ENCODE data around the gene FOXL3.

The FOXL3 gene

GRCh38 chr7:284762-285722 is 4.9 kb upstream of the FOXL3 start:
- Histone ChIP-seq H3K27ac (ENCODE audit: insufficient read depth in 1 of 2, low read depth in 1 of 2, low read length in 2 of 2, poor library complexity in 1 of 2, severe bottlenecking in 2 of 2) (no peak overlapping the region), H3K9me3 (ENCODE audit: control extremely low read depth in 1 of 5, control insufficient read depth in 4 of 5, insufficient read depth in 2 of 5, low read depth in 1 of 5, low read length in 4 of 5) (peaks cover 0 to 2% (median 0%) of the 10 kb centered on the region in 5 experiments), H3K36me3 (ENCODE audit: control insufficient read depth in 4 of 4, insufficient read depth in 4 of 4, low read length in 3 of 4) (no peaks in the 10 kb centered on the region), H3K4me1 (ENCODE audit: control extremely low read depth in 1 of 4, control insufficient read depth in 4 of 4, insufficient read depth in 4 of 4, low read length in 3 of 4) (no peaks in the 10 kb centered on the region), H3K27me3 (replicated peaks in 2 of 5; ENCODE audit: control insufficient read depth in 4 of 5, insufficient read depth in 5 of 5, low read length in 4 of 5) (peaks cover 2 to 52% (median 12%) of the 10 kb centered on the region in 5 experiments), H3K4me3 (ENCODE audit: control insufficient read depth in 1 of 7, extremely low read depth in 1 of 7, insufficient read depth in 4 of 7, low read depth in 2 of 7, low read length in 6 of 7) (no peak overlapping the region)
- CTCF ChIA-PET = no interaction called here
- DNase-seq = no peak
- POLR2A ChIA-PET = no interaction called here
- 91% methylated on average over 31 of the region's 37 CpGs for WGBS (ENCODE audit: insufficient coverage)

GRCh38 chr7:285731-286130 is 4.2 kb upstream of the FOXL3 start:
- no peak overlapping the region for H3K27ac ChIP-seq (ENCODE audit: insufficient read depth in 1 of 2, low read depth in 1 of 2, low read length in 2 of 2, poor library complexity in 1 of 2, severe bottlenecking in 2 of 2)
- H3K27me3 ChIP-seq (replicated peaks in 2 of 5; ENCODE audit: control insufficient read depth in 4 of 5, insufficient read depth in 5 of 5, low read length in 4 of 5) = peaks cover 2 to 59% (median 13%) of the 10 kb centered on the region in 5 experiments
- DNase-seq = no peak
- WGBS (ENCODE audit: insufficient coverage) = 96% methylated on average over 9 of the region's 16 CpGs
- no peaks in the 10 kb centered on the region for H3K36me3 ChIP-seq (ENCODE audit: control insufficient read depth in 4 of 4, insufficient read depth in 4 of 4, low read length in 3 of 4)
- H3K4me3 ChIP-seq (ENCODE audit: control insufficient read depth in 1 of 7, extremely low read depth in 1 of 7, insufficient read depth in 4 of 7, low read depth in 2 of 7, low read length in 6 of 7) = no peak overlapping the region
- CTCF ChIA-PET = no interaction called here
- peaks cover 0 to 2% (median 0%) of the 10 kb centered on the region in 5 experiments for H3K9me3 ChIP-seq (ENCODE audit: control extremely low read depth in 1 of 5, control insufficient read depth in 4 of 5, insufficient read depth in 2 of 5, low read depth in 1 of 5, low read length in 4 of 5)
- POLR2A ChIA-PET = no interaction called here
- no peaks in the 10 kb centered on the region for H3K4me1 ChIP-seq (ENCODE audit: control extremely low read depth in 1 of 4, control insufficient read depth in 4 of 4, insufficient read depth in 4 of 4, low read length in 3 of 4)

- ChIA-PET POLR2A (no interaction called here), CTCF (no interaction called here)
- no peak overlapping the region for H3K27ac ChIP-seq (ENCODE audit: insufficient read depth in 1 of 2, low read depth in 1 of 2, low read length in 2 of 2, poor library complexity in 1 of 2, severe bottlenecking in 2 of 2)
- no peaks in the 10 kb centered on the region for H3K36me3 ChIP-seq (ENCODE audit: control insufficient read depth in 4 of 4, insufficient read depth in 4 of 4, low read length in 3 of 4)
- peaks cover 0 to 2% (median 0%) of the 10 kb centered on the region in 5 experiments for H3K9me3 ChIP-seq (ENCODE audit: control extremely low read depth in 1 of 5, control insufficient read depth in 4 of 5, insufficient read depth in 2 of 5, low read depth in 1 of 5, low read length in 4 of 5)
- peaks cover 2 to 63% (median 13%) of the 10 kb centered on the region in 5 experiments for H3K27me3 ChIP-seq (replicated peaks in 2 of 5; ENCODE audit: control insufficient read depth in 4 of 5, insufficient read depth in 5 of 5, low read length in 4 of 5)
- 95% methylated on average over 17 of the region's 18 CpGs for WGBS (ENCODE audit: insufficient coverage)
- no peak for DNase-seq
- no peaks in the 10 kb centered on the region for H3K4me1 ChIP-seq (ENCODE audit: control extremely low read depth in 1 of 4, control insufficient read depth in 4 of 4, insufficient read depth in 4 of 4, low read length in 3 of 4)
- H3K4me3 ChIP-seq (ENCODE audit: control insufficient read depth in 1 of 7, extremely low read depth in 1 of 7, insufficient read depth in 4 of 7, low read depth in 2 of 7, low read length in 6 of 7) = no peak overlapping the region
Observed at GRCh38 chr7:286266-286665, 3.7 kb upstream of the FOXL3 start.

DNA sequence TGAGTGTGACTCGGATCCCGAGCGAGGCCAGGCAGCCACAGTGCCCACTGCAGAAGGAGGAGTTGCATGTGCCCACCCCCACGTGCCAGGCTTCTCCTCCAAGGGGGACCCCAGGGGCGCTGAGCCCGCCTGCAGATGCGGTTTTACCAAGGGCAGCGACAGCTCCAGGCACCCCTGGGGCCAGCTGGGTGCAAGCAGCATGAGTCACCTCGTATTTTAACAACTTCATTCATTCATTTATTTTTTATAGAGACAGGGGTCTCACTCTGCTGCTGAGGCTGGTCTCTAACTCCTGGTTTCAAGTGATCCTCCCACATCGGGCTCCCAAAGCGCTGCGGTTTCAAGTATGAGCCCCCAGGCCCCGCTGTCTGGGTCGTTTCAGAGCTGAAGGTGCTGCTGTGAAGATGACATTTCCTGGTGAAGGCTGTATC is 1.3 kb upstream of the FOXL3 start:
- Histone ChIP-seq H3K9me3 (ENCODE audit: control extremely low read depth in 1 of 5, control insufficient read depth in 4 of 5, insufficient read depth in 2 of 5, low read depth in 1 of 5, low read length in 4 of 5) (no peaks in the 10 kb centered on the region), H3K36me3 (ENCODE audit: control insufficient read depth in 4 of 4, insufficient read depth in 4 of 4, low read length in 3 of 4) (no peaks in the 10 kb centered on the region), H3K27ac (ENCODE audit: insufficient read depth in 1 of 2, low read depth in 1 of 2, low read length in 2 of 2, poor library complexity in 1 of 2, severe bottlenecking in 2 of 2) (no peak overlapping the region), H3K27me3 (replicated peaks in 2 of 5; ENCODE audit: control insufficient read depth in 4 of 5, insufficient read depth in 5 of 5, low read length in 4 of 5) (peaks cover 5 to 85% (median 26%) of the 10 kb centered on the region in 5 experiments), H3K4me1 (ENCODE audit: control extremely low read depth in 1 of 4, control insufficient read depth in 4 of 4, insufficient read depth in 4 of 4, low read length in 3 of 4) (no peaks in the 10 kb centered on the region), H3K4me3 (ENCODE audit: control insufficient read depth in 1 of 7, extremely low read depth in 1 of 7, insufficient read depth in 4 of 7, low read depth in 2 of 7, low read length in 6 of 7) (no peak overlapping the region)
- ChIA-PET POLR2A (no interaction called here), CTCF (no interaction called here)
- DNase-seq = no peak
- WGBS (ENCODE audit: insufficient coverage) = 94% methylated on average over 5 of the region's 14 CpGs

DNA sequence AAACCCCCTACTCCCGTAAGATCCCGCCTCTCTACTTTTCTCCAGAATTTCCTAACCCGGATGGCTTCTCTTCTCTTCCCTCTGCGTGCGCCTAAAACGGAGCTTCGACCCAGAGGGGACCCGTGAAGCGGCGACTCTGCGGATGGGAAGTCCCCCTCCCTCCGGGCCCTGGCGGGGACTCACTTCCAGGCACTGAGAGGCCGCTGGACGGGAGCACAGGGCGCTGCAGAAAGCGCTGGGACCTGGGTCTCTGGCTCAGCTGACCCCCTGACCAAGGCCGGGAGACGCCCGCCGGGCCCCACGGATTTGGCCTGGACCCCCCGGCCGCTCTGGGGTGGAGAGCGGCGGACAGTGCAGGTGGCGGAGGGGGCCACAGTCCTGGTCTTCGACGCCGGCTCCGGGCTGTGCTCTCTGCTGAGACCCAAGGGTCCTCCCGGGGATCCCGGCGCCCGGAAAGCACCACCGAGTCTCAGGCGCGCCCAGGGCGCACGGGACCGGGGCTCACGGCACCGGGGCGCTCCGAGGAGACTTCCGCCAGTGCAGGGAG is 688 bp upstream of the FOXL3 start:
- CTCF ChIA-PET = no interaction called here

DNA sequence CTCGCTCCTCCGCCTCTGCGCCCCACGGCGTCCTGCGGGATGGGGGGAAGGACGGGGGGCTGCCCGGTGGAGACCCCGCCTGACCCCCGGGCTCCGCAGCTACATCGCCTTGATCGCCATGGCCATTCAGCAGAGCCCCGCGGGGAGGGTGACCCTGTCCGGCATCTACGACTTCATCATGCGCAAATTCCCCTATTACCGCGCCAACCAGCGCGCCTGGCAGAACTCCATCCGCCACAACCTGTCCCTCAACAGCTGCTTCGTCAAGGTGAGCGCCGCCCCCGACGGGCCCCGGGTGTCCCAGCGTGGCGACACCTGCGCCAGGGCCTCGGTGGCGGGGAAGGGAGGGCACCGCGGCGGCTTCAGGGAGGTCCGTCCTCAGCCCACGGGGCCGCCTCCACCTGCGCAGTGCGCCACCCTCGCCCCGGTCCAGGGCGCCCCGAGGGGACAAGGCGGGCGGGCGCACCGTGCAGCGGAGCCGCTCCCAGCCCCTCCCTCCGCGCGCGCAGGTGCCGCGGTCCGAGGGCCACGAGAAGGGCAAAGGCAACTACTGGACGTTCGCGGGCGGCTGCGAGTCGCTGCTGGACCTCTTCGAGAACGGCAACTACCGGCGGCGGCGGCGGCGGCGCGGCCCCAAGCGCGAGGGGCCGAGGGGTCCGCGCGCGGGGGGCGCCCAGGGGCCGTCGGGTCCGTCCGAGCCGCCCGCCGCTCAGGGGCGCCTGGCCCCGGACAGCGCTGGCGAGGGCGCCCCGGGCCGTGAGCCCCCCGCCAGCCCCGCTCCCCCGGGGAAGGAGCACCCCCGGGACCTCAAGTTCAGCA is 793 bp downstream of the FOXL3 start:
- ChIA-PET POLR2A (no interaction called here), CTCF (no interaction called here)
- no peak overlapping the region for H3K27ac ChIP-seq (ENCODE audit: insufficient read depth in 1 of 2, low read depth in 1 of 2, low read length in 2 of 2, poor library complexity in 1 of 2, severe bottlenecking in 2 of 2)
- H3K4me3 ChIP-seq (ENCODE audit: control insufficient read depth in 1 of 7, extremely low read depth in 1 of 7, insufficient read depth in 4 of 7, low read depth in 2 of 7, low read length in 6 of 7) = no peak overlapping the region
- no peak for DNase-seq
- no peaks in the 10 kb centered on the region for H3K4me1 ChIP-seq (ENCODE audit: control extremely low read depth in 1 of 4, control insufficient read depth in 4 of 4, insufficient read depth in 4 of 4, low read length in 3 of 4)
- H3K9me3 ChIP-seq (ENCODE audit: control extremely low read depth in 1 of 5, control insufficient read depth in 4 of 5, insufficient read depth in 2 of 5, low read depth in 1 of 5, low read length in 4 of 5) = no peaks in the 10 kb centered on the region
- 20% methylated on average over 89 of the region's 102 CpGs for WGBS (ENCODE audit: insufficient coverage)
- H3K36me3 ChIP-seq (ENCODE audit: control insufficient read depth in 4 of 4, insufficient read depth in 4 of 4, low read length in 3 of 4) = no peaks in the 10 kb centered on the region
- H3K27me3 ChIP-seq (replicated peaks in 2 of 5; ENCODE audit: control insufficient read depth in 4 of 5, insufficient read depth in 5 of 5, low read length in 4 of 5) = peaks cover 5 to 85% (median 30%) of the 10 kb centered on the region in 5 experiments

More for the DNA sequence above, 688 bp upstream of the FOXL3 start:
- no peaks in the 10 kb centered on the region for H3K9me3 ChIP-seq (ENCODE audit: control extremely low read depth in 1 of 5, control insufficient read depth in 4 of 5, insufficient read depth in 2 of 5, low read depth in 1 of 5, low read length in 4 of 5)
- no peaks in the 10 kb centered on the region for H3K36me3 ChIP-seq (ENCODE audit: control insufficient read depth in 4 of 4, insufficient read depth in 4 of 4, low read length in 3 of 4)
- no peaks in the 10 kb centered on the region for H3K4me1 ChIP-seq (ENCODE audit: control extremely low read depth in 1 of 4, control insufficient read depth in 4 of 4, insufficient read depth in 4 of 4, low read length in 3 of 4)
- DNase-seq = no peak
- POLR2A ChIA-PET = no interaction called here
- H3K27me3 ChIP-seq (replicated peaks in 2 of 5; ENCODE audit: control insufficient read depth in 4 of 5, insufficient read depth in 5 of 5, low read length in 4 of 5) = peaks cover 5 to 91% (median 29%) of the 10 kb centered on the region in 5 experiments
- H3K4me3 ChIP-seq (ENCODE audit: control insufficient read depth in 1 of 7, extremely low read depth in 1 of 7, insufficient read depth in 4 of 7, low read depth in 2 of 7, low read length in 6 of 7) = no peak overlapping the region
- H3K27ac ChIP-seq (ENCODE audit: insufficient read depth in 1 of 2, low read depth in 1 of 2, low read length in 2 of 2, poor library complexity in 1 of 2, severe bottlenecking in 2 of 2) = no peak overlapping the region
- whole genome bisulfite sequencing (ENCODE audit: insufficient coverage) = 24% methylated on average over 38 of the region's 46 CpGs

All from common myeloid progenitor, CD34-positive (primary cell).